Cortex of kidney (tissue), 1 donor: Measurements from ENCODE around the gene CEP170B.
"Not testable (repeated sequence)": the region's sequence is repeated elsewhere in the genome, so short reads cannot be mapped to it uniquely, and the experiment has no call there.

Experiments used
- DNase-seq: peaks from one replicate; lab custom pipeline; 2025; lab: John Stamatoyannopoulos, UW

The CEP170B gene

GRCh38 chr14:104913435-104913834, 48.4 kb downstream of the CEP170B start:
- DNase-seq = no peak

GRCh38 chr14:104917116-104917515, 52.0 kb downstream of the CEP170B start:
- DNase-seq = no peak

- DNase-seq = no peak
Measured at GRCh38 chr14:104917993-104918392, 52.9 kb downstream of the CEP170B start.

- DNase-seq = not testable (repeated sequence)
Measured at GRCh38 chr14:104919152-104919992, 54.3 kb downstream of the CEP170B start.

DNA sequence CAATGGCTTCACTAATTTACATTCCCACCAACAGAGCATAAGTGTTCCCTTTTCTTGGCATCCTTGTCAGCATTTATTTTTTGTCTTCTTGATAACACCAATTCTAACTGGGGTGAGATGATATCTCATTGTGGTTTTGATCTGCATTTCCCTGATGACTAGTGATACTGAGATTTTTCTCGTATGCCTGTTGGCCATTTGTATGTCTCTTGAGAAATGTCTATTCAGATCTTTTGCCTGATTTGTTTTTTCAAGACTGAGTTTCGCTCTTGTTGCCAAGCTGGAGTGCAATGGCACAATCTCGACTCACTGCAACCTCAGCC, 54.9 kb downstream of the CEP170B start:
- no peak for DNase-seq

- no peak for DNase-seq
Measured at GRCh38 chr14:104923640-104924420, 58.8 kb downstream of the CEP170B start.

DNA sequence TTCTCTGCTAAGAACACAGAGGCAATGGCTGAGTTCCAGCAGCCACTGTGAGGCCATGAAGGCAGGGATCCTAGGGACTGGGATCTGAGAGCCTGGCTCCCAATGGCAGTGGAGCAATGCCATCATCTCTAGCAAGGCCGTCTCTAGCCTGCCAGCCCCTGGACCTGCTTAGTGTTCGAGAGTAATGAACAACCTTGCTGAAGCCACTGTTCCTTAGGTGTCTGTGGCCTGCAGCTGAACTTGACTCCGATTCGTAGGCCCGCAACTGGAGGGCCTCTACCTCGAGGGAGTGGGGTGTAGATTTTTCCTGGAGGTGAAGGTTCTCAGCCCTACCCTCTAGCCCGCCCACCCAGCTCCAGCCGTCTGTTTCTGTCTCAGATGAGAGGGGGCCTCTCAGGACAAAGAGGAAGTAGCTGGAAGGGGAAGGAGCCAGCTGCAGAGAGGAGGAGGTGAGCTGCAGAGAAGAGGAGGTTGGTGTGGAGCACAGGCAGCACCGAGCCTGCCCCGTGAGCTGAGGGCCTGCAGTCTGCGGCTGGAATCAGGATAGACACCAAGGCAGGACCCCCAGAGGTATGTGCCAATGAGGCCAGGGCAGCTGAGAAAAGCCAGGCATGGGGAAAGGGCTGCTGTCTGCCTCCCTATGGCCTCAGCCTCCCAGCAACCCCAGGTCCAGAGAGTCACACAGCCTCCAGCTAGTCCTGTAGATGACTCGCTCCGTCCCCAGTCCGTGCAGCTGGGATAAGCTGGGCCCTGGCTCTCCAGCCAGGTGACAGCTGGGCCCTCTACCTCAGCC, 59.5 kb downstream of the CEP170B start, which contains the start of gene PLD4:
Gene PLD4, plus strand, starts transcription at position 459 of the 793 bp plus-strand sequence. CDS start 2,262 bp downstream, outside the sequence.
- no peak for DNase-seq

DNA sequence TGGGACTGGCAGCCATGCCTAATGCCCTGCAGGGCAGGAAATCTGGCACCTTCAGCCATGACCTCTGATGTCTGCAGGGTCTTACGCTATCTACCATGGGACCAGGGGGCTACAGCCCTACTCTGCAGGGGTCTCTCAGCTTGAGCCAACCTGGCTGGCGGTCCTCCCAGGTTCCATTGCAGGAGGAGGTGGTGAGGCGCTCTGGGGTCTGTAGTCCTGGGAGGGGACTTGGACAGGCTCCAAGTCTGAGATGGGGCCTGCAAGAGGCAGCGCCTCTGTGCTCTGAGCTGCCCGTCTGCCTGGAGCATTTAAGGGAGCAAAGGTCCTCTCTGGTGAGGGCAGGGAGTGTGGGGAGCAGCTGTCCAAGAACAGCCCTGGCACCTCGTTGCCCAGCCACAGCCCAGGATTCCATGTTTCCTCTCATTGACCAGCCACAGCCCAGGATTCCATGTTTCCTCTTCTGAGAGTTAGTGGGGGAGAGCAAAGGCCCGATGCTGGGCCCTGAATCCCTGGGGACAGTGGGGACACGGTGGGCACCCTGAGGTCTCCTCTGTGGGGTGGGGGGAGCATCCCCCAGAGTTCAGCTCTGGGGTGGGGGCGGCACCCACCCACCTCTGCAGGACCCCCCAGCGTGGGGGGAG, 60.3 kb downstream of the CEP170B start:
- no peak for DNase-seq

DNA sequence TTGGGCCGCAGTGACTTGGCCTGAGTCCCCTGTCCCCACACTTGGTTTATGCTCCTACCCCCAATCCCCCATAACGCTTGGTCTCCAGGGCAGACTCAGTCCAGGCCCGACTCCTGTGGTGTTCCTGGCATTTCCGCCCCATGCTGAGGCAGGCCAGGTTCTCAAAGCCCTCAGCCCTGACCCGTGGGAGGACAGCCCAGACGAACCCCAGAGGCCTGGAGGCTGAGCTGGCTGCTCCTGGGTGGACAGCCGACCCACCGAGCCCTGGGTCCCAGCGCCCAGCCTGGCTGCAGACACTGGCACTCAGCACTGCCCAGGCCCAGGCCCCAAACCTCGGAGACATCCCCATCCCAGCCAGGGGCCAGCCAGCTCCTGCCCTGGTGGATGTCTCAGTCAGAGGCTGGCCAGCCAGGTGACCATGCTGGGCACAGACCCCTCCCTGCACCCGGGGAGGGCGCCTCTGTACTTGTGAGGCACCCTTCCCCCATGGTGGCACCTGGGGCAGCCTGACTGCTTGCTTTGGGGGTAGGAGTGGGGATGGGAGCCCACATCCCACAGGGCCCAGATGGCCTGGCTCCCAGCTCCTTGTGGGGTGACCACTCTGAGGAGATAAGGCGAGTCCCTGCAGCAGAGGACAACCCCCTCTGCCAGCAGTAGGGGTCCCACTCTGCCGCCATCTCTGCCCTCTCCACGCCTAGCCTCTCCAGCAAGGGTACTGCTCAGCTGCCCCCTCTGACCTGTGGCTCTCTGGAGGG, 61.0 kb downstream of the CEP170B start:
- no peak for DNase-seq

- no peak for DNase-seq
Measured at GRCh38 chr14:104926619-104927431, 61.8 kb downstream of the CEP170B start.

DNA sequence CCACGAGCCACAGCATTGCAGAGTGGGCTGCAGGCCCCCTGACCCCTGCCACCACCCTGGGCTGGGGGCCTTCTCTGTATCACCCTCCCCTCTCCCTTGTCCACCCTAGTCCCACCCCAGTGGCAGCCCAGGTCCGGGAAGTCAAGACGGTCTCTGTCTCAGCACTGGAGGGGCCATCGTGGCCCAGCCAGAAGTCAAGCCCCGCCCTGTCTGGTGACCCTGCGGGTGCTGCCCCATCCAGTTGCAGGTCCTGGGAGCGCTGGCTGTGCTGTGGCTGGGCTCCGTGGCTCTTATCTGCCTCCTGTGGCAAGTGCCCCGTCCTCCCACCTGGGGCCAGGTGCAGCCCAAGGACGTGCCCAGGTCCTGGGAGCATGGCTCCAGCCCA, 62.4 kb downstream of the CEP170B start:
- DNase-seq = no peak

DNA sequence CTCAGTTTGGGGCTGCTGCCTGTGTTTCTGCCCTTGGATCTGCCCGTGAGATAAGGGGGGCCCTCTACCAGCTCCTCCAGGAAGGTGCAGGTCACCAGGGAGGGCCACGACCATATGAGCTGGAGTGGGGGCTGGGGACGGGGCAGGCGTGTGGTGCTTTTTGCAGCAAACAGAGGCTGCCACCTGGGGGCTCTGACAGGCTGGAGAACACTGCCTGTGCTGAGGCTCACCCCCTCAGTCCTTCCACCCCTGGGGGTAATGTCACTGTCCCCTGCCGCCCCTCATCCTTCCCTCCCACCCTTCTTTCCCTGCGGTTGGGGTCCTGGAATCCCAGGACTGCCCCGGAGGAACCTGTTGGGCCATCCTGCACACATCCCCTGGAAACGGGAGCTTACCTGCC, 62.8 kb downstream of the CEP170B start:
- no peak for DNase-seq

- no peak for DNase-seq
Measured at GRCh38 chr14:104928391-104929133, 63.5 kb downstream of the CEP170B start.

DNA sequence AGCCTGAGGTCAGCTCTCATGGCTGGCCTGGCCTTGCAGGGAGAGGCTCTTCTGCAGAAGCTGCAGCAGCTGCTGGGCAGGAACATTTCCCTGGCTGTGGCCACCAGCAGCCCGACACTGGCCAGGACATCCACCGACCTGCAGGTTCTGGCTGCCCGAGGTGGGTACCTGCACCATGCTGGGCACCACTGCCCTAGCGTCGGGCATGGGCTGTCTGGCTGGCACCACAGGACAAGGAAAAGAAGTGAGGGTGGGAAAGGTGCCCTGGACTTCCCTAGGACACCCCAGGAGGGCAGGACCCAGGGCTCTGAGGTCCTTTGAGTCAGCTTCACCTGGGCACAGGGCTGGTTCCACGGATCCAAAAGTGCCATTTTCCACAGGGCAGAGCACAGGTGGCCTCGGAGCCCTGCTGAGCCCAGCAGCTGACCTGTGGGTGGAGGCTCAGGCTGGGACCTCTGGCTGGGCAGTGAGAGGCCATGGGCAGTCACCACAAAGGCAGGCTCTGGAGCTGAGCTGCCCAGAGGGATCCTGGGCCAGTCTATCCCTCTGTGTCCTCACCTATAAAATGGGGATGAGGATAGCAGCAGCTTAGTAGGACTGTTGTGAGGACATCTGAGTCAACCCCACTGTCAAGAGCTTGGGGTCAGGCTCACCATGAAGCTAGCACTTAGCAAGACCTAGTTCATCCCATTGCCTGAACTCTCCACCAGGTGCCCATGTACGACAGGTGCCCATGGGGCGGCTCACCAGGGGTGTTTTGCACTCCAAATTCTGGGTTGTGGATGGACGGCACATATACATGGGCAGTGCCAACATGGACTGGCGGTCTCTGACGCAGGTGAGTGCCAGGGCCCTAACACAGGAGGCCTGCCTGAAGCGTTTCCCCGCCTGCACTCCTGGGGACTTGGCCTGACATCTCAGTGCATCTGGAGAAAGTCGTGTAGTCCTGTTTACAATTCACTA, 64.5 kb downstream of the CEP170B start:
- no peak for DNase-seq

DNA sequence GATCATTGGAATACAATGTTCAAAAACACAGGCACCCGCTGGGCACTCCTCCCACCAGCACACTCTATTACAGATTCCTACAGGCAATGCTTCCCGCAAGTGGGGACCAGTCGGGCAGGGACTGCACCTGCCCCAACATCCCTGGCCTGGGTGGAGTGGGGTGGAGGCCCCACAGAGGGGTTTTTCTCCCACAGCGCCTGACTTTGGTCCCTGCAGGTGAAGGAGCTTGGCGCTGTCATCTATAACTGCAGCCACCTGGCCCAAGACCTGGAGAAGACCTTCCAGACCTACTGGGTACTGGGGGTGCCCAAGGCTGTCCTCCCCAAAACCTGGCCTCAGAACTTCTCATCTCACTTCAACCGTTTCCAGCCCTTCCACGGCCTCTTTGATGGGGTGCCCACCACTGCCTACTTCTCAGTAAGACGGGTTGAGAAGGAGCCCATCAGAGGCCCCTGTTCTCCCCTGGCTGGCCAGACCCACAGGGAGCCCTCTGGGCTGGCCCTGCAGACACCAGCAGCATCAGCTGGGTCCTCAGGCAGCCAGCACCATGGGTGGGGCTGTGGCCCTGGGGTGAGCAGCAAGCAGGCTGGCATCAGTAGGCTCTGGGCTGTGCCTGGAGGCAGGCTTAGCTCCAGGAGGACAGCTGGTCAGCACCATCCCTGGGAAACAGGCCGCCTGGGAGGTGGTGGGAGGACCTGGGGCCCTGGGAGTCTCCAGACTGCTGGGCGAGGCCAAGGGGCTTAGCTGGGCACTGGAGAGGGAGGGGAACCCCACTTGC, 65.6 kb downstream of the CEP170B start:
- no peak for DNase-seq

DNA sequence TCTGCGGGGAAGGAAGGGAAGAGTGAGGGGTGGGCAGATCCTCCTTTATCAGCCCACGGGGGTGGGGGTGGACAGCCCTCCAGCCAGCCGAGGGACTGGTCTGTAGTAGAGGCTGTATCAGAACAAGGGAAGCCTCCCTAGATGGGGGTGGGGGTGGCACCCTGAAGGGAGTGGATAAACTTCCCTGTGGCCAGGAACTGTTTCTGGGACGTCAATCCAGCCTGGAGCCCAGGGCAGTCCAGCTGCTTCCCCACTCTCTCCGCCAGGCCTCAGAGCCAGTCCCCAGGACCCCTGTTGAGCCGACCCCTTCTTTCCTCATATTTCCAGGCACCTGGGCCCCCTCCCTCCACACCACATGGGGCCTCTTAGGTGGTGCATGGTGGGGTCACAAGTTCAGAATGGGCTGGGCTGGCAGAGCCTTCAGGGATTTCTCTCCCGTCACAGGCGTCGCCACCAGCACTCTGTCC, 66.3 kb downstream of the CEP170B start:
- no peak for DNase-seq
